Stimulated activated naive CD8-positive, alpha-beta T cell treated with anti-CD3 and anti-CD28 coated beads, Interleukin-15, Interleukin-2, amounts not matched to agents 100 ng/mL and 50 ng/mL, for 24 hours (primary cell): ENCODE data around the gene SSR1.
"Not testable (repeated sequence)": the region's sequence is repeated elsewhere in the genome, so short reads cannot be mapped to it uniquely, and the experiment has no call there.

ENCODE experiments used
- H3K27ac Mint-ChIP-seq: one replicate; pipeline ENCODE4 v1.8.0; 2021; ENCODE audit warnings: mild to moderate bottlenecking, mixed read lengths
- H3K27me3 Mint-ChIP-seq: one replicate; pipeline ENCODE4 v1.8.0; 2021; ENCODE audit warnings: mixed read lengths
- H3K36me3 Mint-ChIP-seq: one replicate; pipeline ENCODE4 v1.8.0; 2021; ENCODE audit warnings: low read depth, mixed read lengths
- H3K4me1 Mint-ChIP-seq: one replicate; pipeline ENCODE4 v1.8.0; 2021; ENCODE audit warnings: low read depth, mixed read lengths
- H3K4me3 Mint-ChIP-seq: one replicate; pipeline ENCODE4 v1.8.0; 2021; ENCODE audit warnings: mild to moderate bottlenecking, mixed read lengths
- H3K9me3 Mint-ChIP-seq: one replicate; pipeline ENCODE4 v1.8.0; 2021; ENCODE audit warnings: mixed read lengths

The SSR1 gene

GRCh38 chr6:7331452-7331851 lies 18.5 kb upstream of the SSR1 start:
- Mint-ChIP-seq H3K4me3 (no peak overlapping the region), H3K4me1 (peaks cover 4% of the 10 kb centered on the region), H3K27me3 (no peaks in the 10 kb centered on the region), H3K36me3 (no peaks in the 10 kb centered on the region), H3K9me3 (no peaks in the 10 kb centered on the region), H3K27ac (no peak overlapping the region)

DNA sequence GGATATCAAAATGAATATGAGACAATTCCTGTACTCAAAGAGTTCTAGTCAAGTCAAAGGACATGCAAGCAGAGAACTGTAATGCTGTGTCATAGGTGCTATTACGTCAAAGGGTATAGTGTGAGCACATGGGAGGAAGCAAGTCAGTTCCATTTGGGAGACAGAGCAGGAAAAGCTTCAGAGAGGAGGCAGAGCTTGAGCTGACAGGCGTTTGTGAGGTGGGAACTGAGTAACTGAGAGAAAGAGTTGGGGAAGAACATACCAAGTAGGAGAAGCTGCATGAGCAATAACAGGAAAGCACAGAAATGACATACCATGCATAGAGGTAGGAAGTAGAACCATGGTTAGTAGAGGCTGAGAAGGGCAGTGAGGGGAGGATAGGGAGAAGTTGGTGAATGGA lies 15.2 kb upstream of the SSR1 start:
- no peaks in the 10 kb centered on the region for H3K4me1 Mint-ChIP-seq
- peak overlapping the region; percentile 3 for H3K27ac Mint-ChIP-seq
- H3K27me3 Mint-ChIP-seq = peaks cover 3% of the 10 kb centered on the region
- H3K36me3 Mint-ChIP-seq = no peaks in the 10 kb centered on the region
- peaks cover 3% of the 10 kb centered on the region for H3K9me3 Mint-ChIP-seq
- no peak overlapping the region for H3K4me3 Mint-ChIP-seq

DNA sequence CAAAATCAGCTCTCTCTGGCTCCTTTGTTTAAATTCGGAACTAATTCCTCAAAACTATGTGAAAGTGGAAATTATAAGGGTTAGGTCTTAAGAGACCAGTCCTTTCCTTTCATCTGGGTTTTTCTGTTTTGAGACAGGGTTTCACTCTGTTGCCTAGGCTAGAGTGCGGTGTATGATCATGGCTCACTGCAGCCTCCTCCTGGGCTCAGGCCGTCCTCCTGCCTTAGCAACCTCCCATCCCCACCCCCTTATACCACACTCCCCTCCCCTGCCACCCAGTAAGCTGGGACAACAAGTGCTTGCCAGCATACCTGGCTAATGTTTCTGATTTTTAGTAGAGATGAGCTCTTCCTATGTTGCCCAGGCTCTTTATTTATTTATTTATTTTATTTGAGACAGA lies 12.8 kb upstream of the SSR1 start:
- Mint-ChIP-seq H3K4me3 (no peak overlapping the region), H3K9me3 (peaks cover 3% of the 10 kb centered on the region), H3K27me3 (peaks cover 3% of the 10 kb centered on the region), H3K27ac (no peak overlapping the region), H3K4me1 (no peaks in the 10 kb centered on the region), H3K36me3 (no peaks in the 10 kb centered on the region)

DNA sequence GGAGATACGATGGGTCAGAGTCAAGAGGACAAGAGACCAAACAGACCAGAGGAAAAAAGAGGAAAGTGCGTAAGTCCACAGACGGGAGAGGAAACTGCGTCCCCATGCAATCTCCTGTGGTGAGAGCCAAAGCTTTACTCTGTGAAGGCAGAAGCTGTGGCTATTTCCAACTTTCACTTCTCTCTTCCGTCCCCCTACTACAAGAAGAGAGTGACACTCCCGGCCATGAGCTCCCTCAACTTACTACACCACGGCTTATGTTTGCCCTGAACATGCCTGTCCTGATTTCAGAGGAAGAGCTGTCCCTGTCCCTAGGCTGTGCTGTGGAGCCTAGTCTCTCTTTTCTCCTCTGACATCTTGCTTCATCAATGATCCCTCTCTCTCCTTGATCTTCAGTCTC lies 11.5 kb upstream of the SSR1 start:
- Mint-ChIP-seq H3K4me1 (no peaks in the 10 kb centered on the region), H3K9me3 (peaks cover 3% of the 10 kb centered on the region), H3K36me3 (no peaks in the 10 kb centered on the region), H3K27me3 (peaks cover 3% of the 10 kb centered on the region), H3K4me3 (no peak overlapping the region), H3K27ac (no peak overlapping the region)

- Mint-ChIP-seq H3K27ac (no peak overlapping the region), H3K36me3 (no peaks in the 10 kb centered on the region), H3K4me1 (no peaks in the 10 kb centered on the region), H3K27me3 (peaks cover 3% of the 10 kb centered on the region), H3K4me3 (no peak overlapping the region), H3K9me3 (peaks cover 3% of the 10 kb centered on the region)
Observed at GRCh38 chr6:7323074-7323473, 10.1 kb upstream of the SSR1 start.

GRCh38 chr6:7321866-7322265 lies 8.9 kb upstream of the SSR1 start:
- H3K9me3 Mint-ChIP-seq, H3K36me3 Mint-ChIP-seq, H3K4me3 Mint-ChIP-seq, H3K27me3 Mint-ChIP-seq, H3K4me1 Mint-ChIP-seq, H3K27ac Mint-ChIP-seq: not testable (repeated sequence)

- not testable (repeated sequence) for H3K36me3 Mint-ChIP-seq, H3K4me3 Mint-ChIP-seq, H3K4me1 Mint-ChIP-seq, H3K9me3 Mint-ChIP-seq, H3K27me3 Mint-ChIP-seq, H3K27ac Mint-ChIP-seq
Observed at GRCh38 chr6:7319406-7319805, 6.4 kb upstream of the SSR1 start.

GRCh38 chr6:7317538-7317937 lies 4.5 kb upstream of the SSR1 start:
- Mint-ChIP-seq H3K36me3 (no peaks in the 10 kb centered on the region), H3K4me1 (peaks cover 16% of the 10 kb centered on the region), H3K27ac (no peak overlapping the region), H3K27me3 (no peaks in the 10 kb centered on the region), H3K9me3 (no peaks in the 10 kb centered on the region), H3K4me3 (no peak overlapping the region)

- Mint-ChIP-seq H3K4me3 (no peak overlapping the region), H3K4me1 (peaks cover 22% of the 10 kb centered on the region)
Observed at GRCh38 chr6:7316658-7317533, 3.9 kb upstream of the SSR1 start.

GRCh38 chr6:7315948-7316365 lies 3.0 kb upstream of the SSR1 start:
- H3K4me3 Mint-ChIP-seq = no peak overlapping the region

More at GRCh38 chr6:7316658-7317533, 3.9 kb upstream of the SSR1 start:
- no peak overlapping the region for H3K27ac Mint-ChIP-seq
- peaks cover 4% of the 10 kb centered on the region for H3K36me3 Mint-ChIP-seq
- H3K9me3 Mint-ChIP-seq = no peaks in the 10 kb centered on the region
- H3K27me3 Mint-ChIP-seq = no peaks in the 10 kb centered on the region

DNA sequence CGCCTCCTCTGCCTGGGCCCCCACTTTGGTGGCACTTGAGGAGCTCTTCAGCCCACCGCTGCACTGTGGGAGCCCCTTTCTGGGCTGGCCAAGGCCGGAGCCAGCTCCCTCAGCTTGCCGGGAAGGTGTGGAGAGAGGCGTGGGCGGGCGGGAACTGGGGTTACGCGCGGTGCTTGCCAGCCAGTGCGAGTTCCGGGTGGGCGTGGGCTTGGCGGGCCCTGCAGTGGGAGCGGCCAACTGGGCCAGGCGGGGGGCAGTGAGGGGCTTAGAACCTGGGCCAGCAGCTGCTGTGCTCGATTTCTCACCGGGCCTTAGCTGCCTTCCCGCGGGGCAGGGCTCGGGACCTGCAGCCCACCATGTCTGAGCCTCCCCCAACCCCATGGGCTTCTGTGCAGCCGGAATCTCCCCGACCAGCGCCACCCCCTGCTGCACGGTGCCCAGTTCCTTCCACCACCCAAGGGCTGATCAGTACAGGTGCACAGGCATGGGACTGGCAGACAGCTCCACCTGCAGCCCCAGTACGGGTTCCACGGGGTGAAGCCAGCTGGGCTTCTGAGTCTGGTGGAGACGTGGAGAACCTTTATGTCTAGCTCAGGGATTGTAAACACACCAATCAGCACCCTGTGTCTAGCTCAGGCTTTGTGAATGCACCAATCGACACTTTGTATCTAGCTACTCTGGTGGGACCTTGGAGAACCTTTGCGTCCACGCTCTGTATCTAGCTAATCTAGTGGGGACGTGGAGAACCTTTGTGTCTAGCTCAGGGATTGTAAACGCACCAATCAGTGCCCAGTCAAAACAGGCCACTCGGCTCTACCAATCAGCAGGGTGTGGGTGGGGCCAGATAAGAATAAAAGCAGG lies 2.3 kb upstream of the SSR1 start:
- peaks cover 17% of the 10 kb centered on the region for H3K36me3 Mint-ChIP-seq
- not testable (repeated sequence) for H3K27me3 Mint-ChIP-seq, H3K9me3 Mint-ChIP-seq, H3K27ac Mint-ChIP-seq, H3K4me3 Mint-ChIP-seq
- H3K4me1 Mint-ChIP-seq = peaks cover 35% of the 10 kb centered on the region

More at GRCh38 chr6:7315948-7316365, 3.0 kb upstream of the SSR1 start:
- no peaks in the 10 kb centered on the region for H3K9me3 Mint-ChIP-seq
- H3K36me3 Mint-ChIP-seq = peaks cover 13% of the 10 kb centered on the region
- H3K4me1 Mint-ChIP-seq = peaks cover 31% of the 10 kb centered on the region
- H3K27ac Mint-ChIP-seq = no peak overlapping the region
- no peaks in the 10 kb centered on the region for H3K27me3 Mint-ChIP-seq

DNA sequence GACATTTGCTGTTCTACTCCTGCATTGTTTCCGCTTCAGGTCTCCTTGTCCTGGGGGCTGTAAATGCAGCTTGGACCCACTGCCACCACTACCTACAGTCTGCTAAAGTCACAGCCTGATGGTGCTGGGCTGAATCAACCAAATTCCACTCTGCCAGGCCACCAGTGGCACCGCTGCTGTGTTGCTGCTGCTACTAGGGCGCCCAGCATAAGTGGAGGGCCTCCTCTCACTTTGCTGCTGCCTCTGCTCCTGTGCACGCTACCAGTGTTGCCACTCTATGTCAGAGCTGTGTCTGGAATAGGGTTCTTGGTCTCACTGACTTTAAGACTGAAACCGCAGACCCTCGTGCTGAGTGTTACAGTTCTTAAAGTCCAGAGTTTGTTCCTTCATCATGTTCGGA lies 1.4 kb upstream of the SSR1 start:
- H3K27ac Mint-ChIP-seq = peak overlapping the region; percentile 36
- H3K27me3 Mint-ChIP-seq = no peaks in the 10 kb centered on the region
- H3K4me1 Mint-ChIP-seq = peaks cover 44% of the 10 kb centered on the region
- peak overlapping the region; percentile 47 for H3K4me3 Mint-ChIP-seq
- H3K9me3 Mint-ChIP-seq = peaks cover 6% of the 10 kb centered on the region
- peaks cover 26% of the 10 kb centered on the region for H3K36me3 Mint-ChIP-seq

GRCh38 chr6:7313505-7314165 lies 636 bp upstream of the SSR1 start:
- Mint-ChIP-seq H3K4me3 (peak overlapping the region; percentile 99), H3K27ac (peak overlapping the region; percentile 97), H3K27me3 (no peaks in the 10 kb centered on the region), H3K9me3 (peaks cover 6% of the 10 kb centered on the region), H3K4me1 (peaks cover 52% of the 10 kb centered on the region), H3K36me3 (peaks cover 33% of the 10 kb centered on the region)

GRCh38 chr6:7311917-7312615 lies 933 bp downstream of the SSR1 start:
- peaks cover 6% of the 10 kb centered on the region for H3K9me3 Mint-ChIP-seq
- H3K4me3 Mint-ChIP-seq = peak overlapping the region; percentile 99
- H3K36me3 Mint-ChIP-seq = peaks cover 47% of the 10 kb centered on the region
- no peaks in the 10 kb centered on the region for H3K27me3 Mint-ChIP-seq
- peak overlapping the region; percentile 95 for H3K27ac Mint-ChIP-seq
- peaks cover 65% of the 10 kb centered on the region for H3K4me1 Mint-ChIP-seq
